NCI-H510A treated with DMSO at 0.1 percent for 48 hours (cell line): ENCODE data around the gene CSH1.
"Not testable (repeated sequence)": the region's sequence is repeated elsewhere in the genome, so short reads cannot be mapped to it uniquely, and the experiment has no call there.

ENCODE experiments used
- DNase-seq: peaks from one replicate; lab custom pipeline; 2025; lab: John Stamatoyannopoulos, UW

CSH1 gene

DNA sequence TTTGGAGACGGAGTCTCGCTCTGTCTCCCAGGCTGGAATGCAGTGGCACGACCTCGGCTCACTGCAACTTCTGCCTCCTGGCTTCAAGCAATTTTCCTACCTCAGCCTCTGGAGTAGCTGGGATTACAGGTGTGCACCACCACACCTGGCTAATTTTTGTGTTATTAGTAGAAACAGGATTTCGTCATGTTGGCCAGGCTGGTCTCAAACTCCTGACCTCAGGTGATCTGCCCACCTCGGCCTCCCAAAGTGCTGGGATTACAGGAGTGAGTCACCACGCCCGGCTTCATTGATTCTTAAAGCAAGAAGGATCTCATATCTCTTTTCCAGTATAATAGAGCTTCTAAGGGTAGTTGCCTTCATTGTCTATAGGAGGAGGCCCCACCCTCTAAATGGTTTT, 8.4 kb upstream of the CSH1 start:
- not testable (repeated sequence) for DNase-seq

GRCh38 chr17:63903787-63904201, 7.4 kb upstream of the CSH1 start:
- peak; percentile 34 for DNase-seq

- DNase-seq: not testable (repeated sequence)
Measured at GRCh38 chr17:63901971-63902370, 5.6 kb upstream of the CSH1 start.

DNA sequence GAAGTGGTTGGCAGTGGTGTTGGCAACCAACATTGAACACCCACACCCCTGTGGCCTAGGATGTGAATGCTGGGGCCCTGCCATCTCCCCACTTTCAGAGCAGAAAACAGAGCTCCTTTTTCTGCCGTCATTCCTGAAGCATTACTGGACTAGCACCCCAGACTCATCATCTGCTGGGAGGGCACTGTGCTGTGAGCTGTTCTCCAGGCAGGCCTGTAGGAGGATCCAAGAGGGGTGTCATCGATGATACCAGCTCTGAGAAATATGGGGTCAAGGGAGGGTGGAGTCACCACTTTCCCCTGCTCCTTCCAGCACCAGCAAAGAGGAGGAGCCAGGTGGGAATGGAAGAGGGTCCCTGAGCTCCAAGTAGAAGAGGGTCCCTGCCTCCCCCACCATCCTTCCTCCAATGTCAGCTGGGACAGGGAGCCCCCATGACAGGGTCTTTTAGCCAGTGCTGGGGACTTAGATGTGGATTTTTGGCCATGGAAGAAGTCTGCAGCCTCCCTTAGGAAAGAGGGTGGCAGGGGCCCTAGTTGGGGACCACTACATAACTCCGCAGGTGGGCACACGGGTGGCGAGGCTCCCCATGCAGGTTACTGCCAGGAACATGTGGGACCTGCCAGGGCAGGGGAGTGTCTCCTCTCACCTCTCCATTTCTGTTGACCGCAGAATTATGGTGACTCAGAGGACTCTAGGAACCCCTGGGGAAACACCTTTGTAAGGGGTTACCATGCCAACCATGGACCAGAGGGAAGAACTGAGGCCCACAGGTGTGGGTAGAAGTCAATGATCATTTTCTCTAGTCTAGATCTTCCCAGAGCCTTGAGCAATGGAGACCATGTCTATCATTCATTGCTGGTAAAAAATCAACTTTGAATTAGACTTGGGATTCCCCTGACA, 2.8 kb upstream of the CSH1 start:
- not testable (repeated sequence) for DNase-seq

DNA sequence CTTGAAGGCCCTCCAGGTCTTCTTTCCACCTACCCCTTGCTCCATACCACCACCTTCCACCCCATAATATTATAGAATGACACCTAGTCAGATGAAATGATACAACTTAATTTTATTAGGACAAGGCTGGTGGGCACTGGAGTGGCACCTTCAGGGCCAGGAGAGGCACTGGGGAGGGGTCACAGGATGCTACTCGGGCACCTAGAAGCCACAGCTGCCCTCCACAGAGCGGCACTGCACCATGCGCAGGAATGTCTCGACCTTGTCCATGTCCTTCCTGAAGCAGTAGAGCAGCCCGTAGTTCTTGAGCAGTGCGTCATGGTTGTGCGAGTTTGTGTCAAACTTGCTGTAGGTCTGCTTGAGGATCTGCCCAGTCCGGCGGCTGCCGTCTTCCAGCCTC, 1.6 kb downstream of the CSH1 start:
- not testable (repeated sequence) for DNase-seq

GRCh38 chr17:63894021-63894420, 2.4 kb downstream of the CSH1 start:
- not testable (repeated sequence) for DNase-seq

DNA sequence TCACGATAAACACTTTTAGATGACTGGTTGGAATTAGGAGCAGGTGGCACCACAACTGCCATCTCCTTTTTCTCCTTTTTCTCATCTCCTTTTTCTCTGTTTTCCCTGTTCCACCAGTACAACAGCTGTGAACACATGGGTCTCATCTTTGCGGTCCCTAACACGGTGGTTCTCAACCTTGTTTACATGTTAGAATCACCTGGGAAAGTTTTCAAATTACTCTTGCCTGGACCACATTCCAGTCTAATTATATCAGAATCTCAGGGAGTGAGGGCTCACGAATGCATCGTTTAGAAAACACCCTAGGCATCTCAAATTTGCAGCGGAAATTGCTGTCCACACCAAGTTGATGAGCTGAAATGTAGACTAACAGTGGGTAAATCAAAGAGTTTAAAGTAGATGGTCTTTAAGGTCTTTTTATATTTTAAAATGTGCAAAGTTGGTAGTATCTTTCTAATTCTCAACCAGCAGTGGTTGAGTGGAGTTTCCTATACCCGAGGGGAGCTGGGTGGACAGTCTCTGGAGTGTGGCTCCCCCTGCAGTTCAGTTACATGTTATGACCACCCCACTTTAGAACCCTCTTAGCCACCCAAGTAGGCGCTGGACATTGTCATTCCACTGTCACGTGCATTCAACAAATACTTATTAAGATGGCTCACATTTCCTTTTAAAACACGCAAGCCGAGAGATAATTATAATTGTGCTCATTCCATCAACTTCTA, 3.9 kb downstream of the CSH1 start:
- not testable (repeated sequence) for DNase-seq

- peak; percentile 35 for DNase-seq
Measured at GRCh38 chr17:63889026-63889848, 7.1 kb downstream of the CSH1 start.

DNA sequence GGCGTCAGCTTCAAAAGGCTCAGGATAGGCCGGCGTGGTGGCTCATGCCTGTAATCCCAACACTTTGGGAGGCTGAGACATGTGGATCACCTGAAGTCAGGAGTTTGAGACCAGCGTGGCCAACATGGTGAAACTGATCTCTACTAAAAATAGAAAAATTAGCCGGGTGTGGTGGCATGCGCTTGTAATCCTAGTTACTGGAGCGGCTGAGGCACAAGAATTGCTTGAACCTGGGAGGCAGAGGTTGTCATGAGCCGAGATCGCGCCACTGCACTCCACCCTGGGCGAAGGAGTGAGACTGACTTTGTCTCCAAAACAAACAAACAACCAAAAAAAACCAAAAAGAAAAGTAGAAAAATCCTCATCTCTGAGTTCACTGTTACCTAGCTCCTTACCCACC, 11.3 kb downstream of the CSH1 start:
- not testable (repeated sequence) for DNase-seq

- not testable (repeated sequence) for DNase-seq
Measured at GRCh38 chr17:63882626-63883126, 13.7 kb downstream of the CSH1 start.

DNA sequence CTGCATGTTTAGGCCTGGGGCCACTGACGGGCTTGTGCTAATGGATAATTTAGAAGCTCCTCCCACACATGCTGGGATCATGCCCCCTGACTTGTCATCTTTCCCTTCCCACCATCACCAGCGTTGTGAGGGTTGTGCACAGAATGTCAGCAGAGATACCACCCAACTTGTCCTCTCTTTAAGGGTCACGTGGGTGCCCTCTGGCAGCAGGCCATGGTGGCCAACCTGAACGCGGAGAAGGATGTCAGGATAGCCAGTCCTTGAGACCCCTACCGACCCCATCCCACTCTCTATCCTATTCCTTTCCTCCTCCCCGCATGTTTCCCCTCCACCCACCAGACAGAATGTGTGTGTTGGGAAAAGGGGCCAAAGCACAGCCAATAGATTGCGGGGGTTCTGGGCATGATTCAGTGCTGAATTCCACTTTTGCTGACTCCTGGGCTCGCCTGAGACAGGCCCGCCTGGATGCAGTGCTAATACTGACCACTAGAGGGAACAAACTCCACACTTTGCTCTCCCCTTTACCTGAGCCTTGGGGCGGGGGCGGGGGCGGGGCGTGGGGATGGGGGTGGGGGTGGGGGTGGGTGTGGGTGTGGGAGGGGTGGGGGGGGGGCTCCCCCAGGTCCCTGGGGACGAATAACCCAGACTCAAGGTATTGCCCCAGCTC, 14.3 kb downstream of the CSH1 start, which contains the start of gene GH2:
Gene GH2, minus strand, starts transcription at position 10 of the 667 bp plus-strand sequence. CDS start 143 bp downstream, outside the sequence.
- DNase-seq: peak; percentile 45

GRCh38 chr17:63881337-63881736, 15.0 kb downstream of the CSH1 start:
- not testable (repeated sequence) for DNase-seq

DNA sequence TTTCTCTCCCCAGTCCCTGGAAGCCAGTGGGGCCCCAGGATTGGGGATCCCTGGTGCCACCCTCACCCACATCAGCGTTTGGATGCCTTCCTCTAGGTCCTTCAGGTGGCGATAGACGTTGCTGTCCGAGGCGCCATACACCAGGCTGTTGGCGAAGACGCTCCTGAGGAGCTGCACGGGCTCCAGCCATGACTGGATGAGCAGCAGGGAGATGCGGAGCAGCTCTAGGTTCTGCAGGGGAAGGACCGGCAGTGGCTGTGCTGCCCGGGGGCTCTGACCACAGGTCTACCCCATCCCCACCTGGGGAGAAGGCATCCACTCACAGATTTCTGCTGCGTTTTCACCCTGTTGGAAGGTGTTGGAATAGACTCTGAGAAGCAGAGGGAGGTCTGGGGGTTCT, 15.7 kb downstream of the CSH1 start:
- DNase-seq: no peak

DNA sequence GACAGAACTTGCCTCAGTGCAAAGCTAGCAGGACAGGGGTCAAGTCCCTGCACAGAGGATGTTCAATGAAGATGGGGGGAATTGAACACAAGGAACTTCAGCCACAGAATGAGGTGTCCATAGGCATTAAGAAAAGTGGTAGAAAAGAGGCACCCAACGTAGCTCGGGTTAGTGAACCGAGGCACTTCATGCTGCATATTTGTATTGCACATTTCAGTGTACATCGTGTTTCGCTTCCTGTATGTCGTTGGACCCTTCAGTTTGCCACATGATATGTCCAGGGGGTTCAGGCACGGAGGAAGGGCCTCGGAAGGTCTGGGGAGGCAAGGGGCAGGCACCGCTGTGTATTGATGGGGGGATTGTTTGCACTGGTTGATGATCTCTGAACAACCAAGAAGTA, 18.0 kb downstream of the CSH1 start:
- not testable (repeated sequence) for DNase-seq

GRCh38 chr17:63874693-63875092, 21.7 kb downstream of the CSH1 start:
- not testable (repeated sequence) for DNase-seq

GRCh38 chr17:63874061-63874626, 22.2 kb downstream of the CSH1 start:
- not testable (repeated sequence) for DNase-seq

DNA sequence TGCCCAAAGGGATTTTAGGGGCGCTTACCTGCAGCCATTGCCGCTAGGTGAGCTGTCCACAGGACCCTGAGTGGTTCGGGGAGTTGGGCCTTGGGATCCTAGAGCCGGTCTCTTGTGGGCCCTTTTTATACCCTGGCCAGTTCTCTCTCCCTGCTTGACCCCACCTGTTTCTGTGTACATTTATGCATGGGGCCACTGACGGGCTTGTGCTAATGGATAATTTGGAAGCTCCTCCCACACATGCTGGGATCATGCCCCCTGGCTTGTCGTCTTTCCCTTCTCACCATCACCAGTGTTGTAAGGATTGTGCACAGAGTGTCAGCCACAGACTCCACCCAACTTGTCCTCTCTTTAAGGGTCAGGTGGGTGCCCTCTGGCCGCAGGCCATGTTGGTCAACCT, 22.8 kb downstream of the CSH1 start, which contains the start of gene CSH2:
Gene CSH2, minus strand, starts transcription at position 101 of the 400 bp plus-strand sequence. Its CDS starts 63 bp downstream, at position 38.
- DNase-seq: not testable (repeated sequence)

DNA sequence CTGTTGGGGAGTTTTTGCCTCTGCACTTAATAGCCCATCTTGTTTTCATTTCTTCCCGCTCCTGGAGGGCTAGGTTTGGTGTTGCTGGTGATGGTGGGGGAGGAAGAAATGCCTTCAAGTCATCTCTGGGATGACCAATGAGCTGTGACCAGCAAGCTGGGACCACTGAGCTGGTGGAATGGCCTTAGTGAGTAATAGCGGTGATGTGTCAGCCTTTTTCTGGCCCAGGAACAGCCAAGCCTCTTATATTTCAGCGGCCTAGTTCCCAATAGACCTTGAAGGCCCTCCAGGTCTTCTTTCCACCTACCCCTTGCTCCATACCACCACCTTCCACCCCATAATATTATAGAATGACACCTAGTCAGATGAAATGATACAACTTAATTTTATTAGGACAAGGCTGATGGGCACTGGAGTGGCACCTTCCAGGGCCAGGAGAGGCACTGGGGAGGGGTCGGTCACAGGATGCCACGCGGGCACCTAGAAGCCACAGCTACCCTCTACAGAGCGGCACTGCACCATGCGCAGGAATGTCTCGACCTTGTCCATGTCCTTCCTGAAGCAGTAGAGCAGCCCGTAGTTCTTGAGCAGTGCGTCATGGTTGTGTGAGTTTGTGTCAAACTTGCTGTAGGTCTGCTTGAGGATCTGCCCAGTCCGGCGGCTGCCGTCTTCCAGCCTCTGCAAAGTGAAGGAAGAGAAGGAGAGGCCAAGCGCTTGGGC, 24.6 kb downstream of the CSH1 start:
- DNase-seq: not testable (repeated sequence)

GRCh38 chr17:63870292-63870665, 26.1 kb downstream of the CSH1 start:
- not testable (repeated sequence) for DNase-seq
